ENCODE results near the gene C1orf74.

DNA sequence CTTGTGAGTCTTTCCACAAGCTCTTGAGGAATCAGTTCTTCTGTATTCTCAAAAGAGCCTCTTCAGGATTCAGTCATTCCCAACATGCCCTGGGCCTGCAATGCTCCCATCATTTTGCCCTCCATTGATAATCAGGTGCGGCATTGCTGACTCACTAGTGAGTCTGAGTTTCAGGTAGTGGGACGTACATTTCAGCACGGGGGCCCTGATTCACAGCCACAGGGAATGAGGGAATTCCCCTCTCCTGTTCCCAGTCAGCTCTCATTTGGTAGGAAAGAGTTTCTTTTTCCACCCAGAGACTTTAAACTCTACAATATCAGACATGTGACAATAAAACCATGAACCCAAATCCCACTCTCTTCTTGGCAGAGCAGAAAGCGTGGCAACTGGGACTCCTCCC lies 25.3 kb upstream of the C1orf74 start:
- TF ChIP-seq, protein P1, sequence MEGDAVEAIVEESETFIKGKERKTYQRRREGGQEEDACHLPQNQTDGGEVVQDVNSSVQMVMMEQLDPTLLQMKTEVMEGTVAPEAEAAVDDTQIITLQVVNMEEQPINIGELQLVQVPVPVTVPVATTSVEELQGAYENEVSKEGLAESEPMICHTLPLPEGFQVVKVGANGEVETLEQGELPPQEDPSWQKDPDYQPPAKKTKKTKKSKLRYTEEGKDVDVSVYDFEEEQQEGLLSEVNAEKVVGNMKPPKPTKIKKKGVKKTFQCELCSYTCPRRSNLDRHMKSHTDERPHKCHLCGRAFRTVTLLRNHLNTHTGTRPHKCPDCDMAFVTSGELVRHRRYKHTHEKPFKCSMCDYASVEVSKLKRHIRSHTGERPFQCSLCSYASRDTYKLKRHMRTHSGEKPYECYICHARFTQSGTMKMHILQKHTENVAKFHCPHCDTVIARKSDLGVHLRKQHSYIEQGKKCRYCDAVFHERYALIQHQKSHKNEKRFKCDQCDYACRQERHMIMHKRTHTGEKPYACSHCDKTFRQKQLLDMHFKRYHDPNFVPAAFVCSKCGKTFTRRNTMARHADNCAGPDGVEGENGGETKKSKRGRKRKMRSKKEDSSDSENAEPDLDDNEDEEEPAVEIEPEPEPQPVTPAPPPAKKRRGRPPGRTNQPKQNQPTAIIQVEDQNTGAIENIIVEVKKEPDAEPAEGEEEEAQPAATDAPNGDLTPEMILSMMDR (IDR thresholded peaks at IDR 0.05 in 4 of 5, conservative IDR thresholded peaks at IDR 0.05 in 1 of 5) = no peak
- no peak for TF ChIP-seq POLR2A (IDR thresholded peaks at IDR 0.05)
